Measurements from ENCODE around the gene OR5AR1.

OR5AR1 gene

DNA sequence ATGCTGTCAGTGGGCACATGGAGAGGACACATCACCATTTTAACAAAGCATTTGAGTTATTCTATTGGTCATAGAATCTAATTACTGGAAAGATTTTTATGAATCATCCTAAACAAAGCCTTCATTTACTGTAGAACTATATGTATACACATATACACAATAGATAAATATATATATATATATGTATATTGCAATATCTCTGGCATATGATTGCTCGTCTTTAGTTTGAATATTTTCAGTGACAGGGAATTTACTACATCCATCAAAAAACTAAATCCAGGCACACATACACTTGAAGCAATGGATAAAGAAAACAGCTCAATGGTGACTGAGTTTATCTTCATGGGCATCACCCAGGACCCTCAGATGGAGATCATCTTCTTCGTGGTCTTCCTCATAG is at the start of gene OR5AR1:
Gene OR5AR1 (plus strand): TSS at position 301 of the 400 bp plus-strand sequence. CDS start 0 bp downstream, at position 301.
- TF ChIP-seq, protein P1, sequence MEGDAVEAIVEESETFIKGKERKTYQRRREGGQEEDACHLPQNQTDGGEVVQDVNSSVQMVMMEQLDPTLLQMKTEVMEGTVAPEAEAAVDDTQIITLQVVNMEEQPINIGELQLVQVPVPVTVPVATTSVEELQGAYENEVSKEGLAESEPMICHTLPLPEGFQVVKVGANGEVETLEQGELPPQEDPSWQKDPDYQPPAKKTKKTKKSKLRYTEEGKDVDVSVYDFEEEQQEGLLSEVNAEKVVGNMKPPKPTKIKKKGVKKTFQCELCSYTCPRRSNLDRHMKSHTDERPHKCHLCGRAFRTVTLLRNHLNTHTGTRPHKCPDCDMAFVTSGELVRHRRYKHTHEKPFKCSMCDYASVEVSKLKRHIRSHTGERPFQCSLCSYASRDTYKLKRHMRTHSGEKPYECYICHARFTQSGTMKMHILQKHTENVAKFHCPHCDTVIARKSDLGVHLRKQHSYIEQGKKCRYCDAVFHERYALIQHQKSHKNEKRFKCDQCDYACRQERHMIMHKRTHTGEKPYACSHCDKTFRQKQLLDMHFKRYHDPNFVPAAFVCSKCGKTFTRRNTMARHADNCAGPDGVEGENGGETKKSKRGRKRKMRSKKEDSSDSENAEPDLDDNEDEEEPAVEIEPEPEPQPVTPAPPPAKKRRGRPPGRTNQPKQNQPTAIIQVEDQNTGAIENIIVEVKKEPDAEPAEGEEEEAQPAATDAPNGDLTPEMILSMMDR (IDR thresholded peaks at IDR 0.05; ENCODE audit: low read depth, low read length, missing control alignments) = no peak
- no peak within 1 kb of the TSS for H3K4me3 ChIP-seq (ENCODE audit: low read depth, low read length)
- H3K27me3 ChIP-seq (replicated peaks) = no peaks in the 10 kb centered on the region
- no peak within 1 kb of the TSS for H3K27ac ChIP-seq
- no peak for DNase-seq
- no peaks in the 10 kb centered on the region for H3K36me3 ChIP-seq (replicated peaks)
- in situ Hi-C loops (cut with HindIII; ENCODE audit: low pct_ligation_motif_present, low sequenced_read_pairs) = no loop called here

DNA sequence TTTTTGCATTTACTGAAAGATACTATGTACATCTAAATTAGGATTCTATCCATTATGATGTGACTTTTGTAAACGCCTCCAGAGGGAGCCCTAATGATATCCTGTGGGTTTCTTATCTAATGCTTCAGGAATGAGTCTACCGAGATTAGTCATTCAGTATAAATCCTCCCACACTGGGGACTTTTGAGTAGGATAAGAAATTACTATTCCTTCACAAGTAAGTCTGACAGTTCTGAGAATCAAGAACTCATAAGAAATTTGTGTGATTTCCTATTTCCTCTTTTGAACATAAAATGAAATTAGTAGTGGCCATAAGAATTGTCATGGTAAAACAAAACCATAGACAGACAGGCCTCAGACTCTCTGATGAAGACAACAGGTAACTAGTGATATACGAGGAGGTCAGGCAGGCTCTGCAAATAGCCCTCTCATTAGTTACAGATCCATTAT is 38.8 kb upstream of the OR5AR1 start:
- Histone ChIP-seq H3K4me3 (ENCODE audit: low read depth, low read length) (no peak overlapping the region), H3K27ac (no peak overlapping the region), H3K27me3 (replicated peaks) (no peaks in the 10 kb centered on the region), H3K36me3 (replicated peaks) (no peaks in the 10 kb centered on the region)
- in situ Hi-C loops (cut with HindIII; ENCODE audit: low pct_ligation_motif_present, low sequenced_read_pairs) = no loop called here
- TF ChIP-seq, protein P1 (IDR thresholded peaks at IDR 0.05; ENCODE audit: low read depth, low read length, missing control alignments) = no peak
- DNase-seq = peak; percentile 39

DNA sequence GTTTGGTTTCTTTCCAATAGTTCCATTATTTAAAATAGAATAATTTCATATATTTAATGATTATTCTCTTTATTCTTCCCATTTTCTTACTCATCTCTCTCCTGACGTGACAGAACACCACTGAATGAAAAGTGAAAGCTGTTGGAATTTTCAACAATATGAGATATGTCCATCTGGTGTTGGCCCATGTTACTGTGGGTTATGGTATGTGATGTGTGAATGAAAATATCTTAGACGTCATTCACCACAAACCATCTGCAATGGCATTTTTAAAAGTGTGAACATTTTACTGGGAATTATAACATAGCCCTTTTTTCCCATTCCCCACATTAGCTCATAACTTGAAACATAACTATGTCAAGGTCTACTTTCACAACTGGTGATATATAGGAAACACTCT is 37.5 kb upstream of the OR5AR1 start:
- H3K27me3 ChIP-seq (replicated peaks) = no peaks in the 10 kb centered on the region
- TF ChIP-seq, protein P1 (IDR thresholded peaks at IDR 0.05; ENCODE audit: low read depth, low read length, missing control alignments) = no peak
- no peak for DNase-seq
- H3K36me3 ChIP-seq (replicated peaks) = no peaks in the 10 kb centered on the region
- no peak overlapping the region for H3K27ac ChIP-seq
- no peak overlapping the region for H3K4me3 ChIP-seq (ENCODE audit: low read depth, low read length)
- in situ Hi-C loops (cut with HindIII; ENCODE audit: low pct_ligation_motif_present, low sequenced_read_pairs) = no loop called here

DNA sequence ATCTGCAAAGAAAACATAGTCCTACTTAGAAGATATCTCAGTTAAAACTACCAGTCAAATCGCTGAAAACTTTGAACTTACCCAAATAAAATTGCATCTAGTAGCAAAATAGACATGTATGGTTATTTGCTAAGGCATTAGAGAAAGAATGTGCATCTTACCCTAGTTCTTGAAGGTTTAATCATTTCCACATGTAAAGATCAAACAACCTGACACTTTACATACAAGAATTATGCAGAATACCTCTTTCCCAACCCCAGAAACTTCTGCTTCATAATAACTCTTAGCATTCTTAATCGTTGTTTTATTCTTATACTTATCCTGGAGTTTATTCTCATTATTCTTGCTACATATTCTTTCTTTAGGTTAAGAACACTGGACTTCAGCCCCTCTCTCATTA is 31.2 kb upstream of the OR5AR1 start:
- Histone ChIP-seq H3K4me3 (ENCODE audit: low read depth, low read length) (no peak overlapping the region), H3K36me3 (replicated peaks) (no peaks in the 10 kb centered on the region), H3K27ac (no peak overlapping the region), H3K27me3 (replicated peaks) (no peaks in the 10 kb centered on the region)
- TF ChIP-seq, protein P1 (IDR thresholded peaks at IDR 0.05; ENCODE audit: low read depth, low read length, missing control alignments) = no peak
- no peak for DNase-seq
- in situ Hi-C loops (cut with HindIII; ENCODE audit: low pct_ligation_motif_present, low sequenced_read_pairs) = no loop called here

DNA sequence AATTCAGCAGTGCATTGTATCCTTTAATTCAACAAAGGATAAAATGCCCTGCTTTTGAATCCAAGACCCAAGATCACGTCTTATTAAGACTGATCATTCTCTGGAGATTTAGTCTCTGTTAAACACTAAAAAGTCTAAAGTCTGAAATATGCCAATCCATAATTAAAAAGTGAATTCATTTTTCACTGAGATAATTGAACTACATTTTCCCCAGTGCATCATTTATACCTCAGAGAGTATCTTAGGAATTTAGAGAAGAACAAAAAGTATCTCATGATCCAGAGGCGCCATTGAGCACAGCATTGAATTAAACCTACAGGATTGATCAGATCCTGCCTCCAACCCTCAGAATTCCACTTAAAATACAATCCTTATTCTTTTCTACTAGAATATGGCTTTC is 26.6 kb upstream of the OR5AR1 start:
- Histone ChIP-seq H3K27me3 (replicated peaks) (no peaks in the 10 kb centered on the region), H3K36me3 (replicated peaks) (no peaks in the 10 kb centered on the region), H3K27ac (no peak overlapping the region), H3K4me3 (ENCODE audit: low read depth, low read length) (no peak overlapping the region)
- no peak for DNase-seq
- TF ChIP-seq, protein P1 (IDR thresholded peaks at IDR 0.05; ENCODE audit: low read depth, low read length, missing control alignments) = no peak
- in situ Hi-C loops (cut with HindIII; ENCODE audit: low pct_ligation_motif_present, low sequenced_read_pairs) = no loop called here

DNA sequence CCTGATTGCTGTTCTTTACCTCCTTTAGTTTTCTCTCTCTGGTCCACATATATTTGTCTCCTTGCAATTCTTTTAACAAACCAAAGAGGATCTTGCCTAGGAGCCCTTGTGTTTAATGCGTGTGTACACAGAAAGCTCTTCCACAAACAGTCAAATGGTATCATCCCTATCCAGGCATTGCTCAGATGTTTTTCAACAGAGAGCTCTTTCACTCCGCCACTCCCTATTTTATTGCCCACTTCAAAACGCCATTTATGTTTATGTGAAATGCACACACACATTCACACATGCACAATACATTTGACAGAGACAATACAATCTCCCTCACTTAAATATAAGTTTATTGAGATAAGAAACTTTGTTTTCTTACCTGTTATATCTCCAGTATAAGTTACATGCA is 26.0 kb upstream of the OR5AR1 start:
- Histone ChIP-seq H3K27ac (no peak overlapping the region), H3K4me3 (ENCODE audit: low read depth, low read length) (no peak overlapping the region), H3K36me3 (replicated peaks) (no peaks in the 10 kb centered on the region), H3K27me3 (replicated peaks) (no peaks in the 10 kb centered on the region)
- no peak for DNase-seq
- in situ Hi-C loops (cut with HindIII; ENCODE audit: low pct_ligation_motif_present, low sequenced_read_pairs) = no loop called here
- TF ChIP-seq, protein P1 (IDR thresholded peaks at IDR 0.05; ENCODE audit: low read depth, low read length, missing control alignments) = no peak
